GM19043 (cell line): ENCODE data around the gene GNA15.
"Not testable (repeated sequence)": the region's sequence is repeated elsewhere in the genome, so short reads cannot be mapped to it uniquely, and the experiment has no call there.

Experiments
- ATAC-seq: cut with Tn5 transposase; IDR thresholded peaks from one replicate; pipeline ENCODE4 v1.9.1; 2021; ENCODE audit warnings: low read depth; ENCODE audit not compliant: unreplicated experiment

Gene GNA15

DNA sequence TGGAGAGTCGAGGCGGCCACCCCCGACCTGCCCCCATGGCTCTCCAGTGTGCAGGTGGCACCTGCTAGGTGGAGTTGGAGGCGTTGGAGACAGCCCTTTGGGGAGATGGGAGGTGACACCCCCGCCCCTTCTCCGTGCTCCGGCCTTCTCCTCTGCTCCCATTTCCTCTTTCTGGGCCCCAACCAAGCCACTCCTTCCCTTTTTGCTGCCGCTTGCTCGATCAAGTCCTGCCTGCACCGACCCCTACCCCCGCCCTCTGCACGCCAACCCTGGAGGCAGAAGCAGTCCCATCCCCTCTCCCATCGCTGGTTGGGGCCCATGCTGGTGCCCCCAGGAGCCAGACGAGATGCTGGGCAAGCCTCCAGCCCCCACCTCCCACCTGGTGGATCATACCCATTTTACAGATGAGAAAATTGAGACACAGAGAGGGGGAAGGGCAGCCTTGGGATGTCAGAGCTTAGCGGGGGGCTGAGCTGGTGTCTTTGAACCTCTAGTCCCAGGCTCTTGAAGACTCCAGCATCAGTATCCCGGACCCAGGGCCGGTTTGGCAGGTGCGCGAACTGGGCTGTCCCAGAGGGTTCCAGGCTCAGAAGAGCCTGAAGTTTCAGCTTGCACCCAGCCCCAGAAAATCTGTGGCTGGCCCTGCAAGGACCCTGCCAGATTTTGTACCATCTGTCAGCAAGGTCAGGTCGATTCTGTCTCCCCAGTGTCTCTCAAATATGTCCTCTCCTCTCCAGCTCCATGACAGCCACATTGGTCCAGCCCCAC is 10.3 kb downstream of the GNA15 start:
- no peak for ATAC-seq

DNA sequence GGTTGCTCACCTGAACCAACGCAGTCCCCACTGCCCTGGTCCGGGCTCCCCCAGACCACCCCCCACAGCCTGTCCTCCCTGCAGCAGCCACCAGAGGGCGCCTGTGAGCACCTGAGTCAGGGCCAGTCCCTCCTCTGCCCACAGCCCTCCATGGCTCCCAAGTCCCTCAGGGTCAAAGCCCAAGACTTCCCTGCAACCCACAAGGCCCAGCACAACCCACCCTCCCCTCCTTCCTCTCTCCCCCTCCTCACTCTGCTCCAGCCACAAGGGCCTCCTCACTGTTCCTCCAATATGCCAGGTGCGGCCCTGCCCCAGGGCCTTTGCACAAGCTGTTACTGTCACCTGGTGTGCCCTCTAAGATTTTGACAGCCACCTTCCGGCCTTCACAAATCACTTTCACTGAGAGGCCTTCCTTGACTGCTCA is 10.9 kb downstream of the GNA15 start:
- no peak for ATAC-seq

DNA sequence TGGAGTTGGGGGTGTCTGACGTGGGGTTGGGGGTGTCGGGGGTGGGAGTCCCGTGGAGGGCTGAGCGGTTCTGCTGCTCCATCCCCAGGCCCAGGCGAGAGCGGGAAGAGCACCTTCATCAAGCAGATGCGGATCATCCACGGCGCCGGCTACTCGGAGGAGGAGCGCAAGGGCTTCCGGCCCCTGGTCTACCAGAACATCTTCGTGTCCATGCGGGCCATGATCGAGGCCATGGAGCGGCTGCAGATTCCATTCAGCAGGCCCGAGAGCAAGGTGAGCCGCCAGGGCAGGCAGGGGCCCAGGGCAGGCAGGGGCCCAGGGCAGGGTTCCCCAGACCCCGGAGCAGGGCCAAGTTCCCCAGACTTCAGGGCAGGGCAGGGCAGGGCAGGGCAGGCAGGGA is 12.7 kb downstream of the GNA15 start:
- ATAC-seq, result no peak

DNA sequence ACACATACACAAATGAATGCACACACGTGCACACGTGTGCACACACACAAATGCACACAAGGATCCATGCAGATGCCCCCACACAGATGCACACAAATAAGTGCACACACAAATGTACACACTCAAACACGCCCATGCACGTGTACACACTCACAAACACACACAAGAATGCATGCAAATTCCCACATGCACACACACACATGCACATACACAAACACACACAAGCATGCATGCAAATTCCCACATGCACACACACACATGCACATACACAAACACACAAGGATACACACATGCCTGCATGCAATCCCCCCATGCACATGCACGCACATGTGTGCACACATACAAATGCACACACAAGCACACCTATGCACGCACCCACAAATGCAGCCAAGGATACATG is 13.3 kb downstream of the GNA15 start:
- no peak for ATAC-seq

DNA sequence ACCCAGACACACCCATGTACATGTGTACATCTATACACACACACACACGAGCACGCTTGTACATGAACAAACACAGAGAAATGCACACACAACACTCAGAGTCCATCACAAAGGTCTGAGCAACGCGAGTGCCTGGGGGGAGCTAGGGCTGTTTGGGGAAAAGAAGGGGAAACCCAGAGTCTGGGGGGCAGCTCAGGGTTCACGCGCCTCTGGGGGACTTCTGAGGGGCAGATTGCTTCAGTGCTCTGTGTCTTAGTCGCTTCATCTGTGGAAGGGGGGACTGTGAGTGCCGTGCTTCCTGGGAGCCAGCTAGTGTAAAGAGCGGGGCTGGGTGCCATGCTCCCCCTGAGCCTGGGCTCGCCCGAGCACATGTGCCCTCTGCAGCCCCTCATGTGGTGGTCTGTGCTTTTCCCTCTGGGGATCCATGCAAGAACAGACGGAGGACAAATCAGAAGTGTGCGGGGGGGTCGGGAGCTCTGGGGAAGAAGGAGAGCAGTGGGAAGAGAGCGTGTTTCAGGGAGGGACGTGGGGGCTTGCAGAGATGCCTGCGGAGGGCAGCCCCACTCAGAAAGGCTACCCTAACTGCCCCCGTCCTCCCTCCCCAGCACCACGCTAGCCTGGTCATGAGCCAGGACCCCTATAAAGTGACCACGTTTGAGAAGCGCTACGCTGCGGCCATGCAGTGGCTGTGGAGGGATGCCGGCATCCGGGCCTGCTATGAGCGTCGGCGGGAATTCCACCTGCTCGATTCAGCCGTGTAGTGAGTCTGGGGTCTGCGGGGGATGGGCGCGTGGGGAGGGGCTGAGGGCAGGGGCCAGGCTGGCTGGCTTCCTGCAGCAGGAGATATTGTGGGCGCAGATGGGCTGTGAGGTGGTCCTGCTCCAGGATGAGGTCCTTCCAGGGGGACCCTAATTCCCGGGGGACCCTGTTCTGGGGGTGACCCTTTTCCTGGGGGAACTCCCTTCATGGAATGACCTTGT is 14.0 kb downstream of the GNA15 start:
- ATAC-seq, result no peak

DNA sequence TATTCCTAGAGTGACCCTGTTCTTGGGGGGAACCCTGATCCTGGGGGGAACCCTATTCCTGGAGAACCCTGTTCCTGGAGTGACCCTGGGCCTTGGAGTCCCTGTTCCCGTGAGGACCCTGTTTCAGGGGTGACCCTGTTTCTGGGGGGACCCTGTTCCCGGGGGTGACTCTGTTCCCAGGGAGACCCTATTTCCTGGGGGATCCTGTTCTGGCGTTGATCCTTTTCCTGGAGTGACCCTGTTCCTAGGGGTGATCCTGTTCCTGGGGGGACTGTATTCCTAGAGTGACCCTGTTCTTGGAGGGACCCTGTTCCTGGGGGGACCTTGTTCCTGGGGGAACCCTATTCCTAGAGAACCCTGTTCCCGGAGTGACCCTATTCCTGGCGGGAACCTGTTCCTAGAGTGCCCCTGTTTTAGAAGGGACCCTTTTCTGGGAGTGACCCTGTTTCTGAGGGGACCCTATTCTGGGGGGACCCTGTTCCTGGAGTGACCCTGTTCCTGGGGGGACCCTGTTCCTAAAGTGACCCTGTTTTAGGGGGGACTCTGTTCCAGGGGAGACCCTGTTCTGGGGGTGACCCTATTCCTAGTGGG is 15.0 kb downstream of the GNA15 start:
- no peak for ATAC-seq

DNA sequence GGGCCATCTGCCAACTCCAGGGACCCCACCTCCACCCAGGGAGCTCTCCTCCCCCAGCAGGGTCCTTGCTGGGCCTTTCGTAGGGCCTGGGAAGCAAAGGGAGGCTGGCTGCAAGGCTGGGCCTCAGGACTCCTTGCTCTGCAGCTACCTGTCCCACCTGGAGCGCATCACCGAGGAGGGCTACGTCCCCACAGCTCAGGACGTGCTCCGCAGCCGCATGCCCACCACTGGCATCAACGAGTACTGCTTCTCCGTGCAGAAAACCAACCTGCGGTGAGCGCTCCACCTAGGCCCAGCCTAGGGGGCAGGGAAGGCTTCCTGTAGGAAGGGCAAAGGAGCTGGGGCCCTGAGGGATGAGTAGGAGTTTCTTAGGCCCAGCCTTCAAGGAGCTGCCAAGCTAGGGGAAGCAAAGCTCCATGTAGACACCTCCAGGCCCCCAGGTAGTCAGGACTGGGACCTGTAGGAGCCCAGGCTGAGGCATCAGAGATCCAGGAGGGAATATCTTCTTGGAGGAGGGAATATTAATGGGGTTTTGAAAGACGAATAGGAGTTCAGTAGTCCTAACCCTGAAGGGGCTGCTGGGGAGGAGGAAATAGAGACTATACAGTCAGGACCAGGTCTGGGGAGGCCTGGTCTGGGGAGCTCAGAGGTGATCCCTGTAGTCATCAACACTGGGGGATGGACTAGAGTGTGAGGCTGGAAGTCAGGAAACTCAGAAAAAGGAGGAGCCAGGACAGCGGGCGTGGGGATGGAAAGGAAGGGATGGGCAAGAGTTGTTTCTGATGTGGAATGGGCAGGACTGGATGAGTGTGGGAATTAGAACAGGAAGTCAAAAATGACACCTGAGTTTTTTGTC is 16.0 kb downstream of the GNA15 start:
- ATAC-seq, result no peak

DNA sequence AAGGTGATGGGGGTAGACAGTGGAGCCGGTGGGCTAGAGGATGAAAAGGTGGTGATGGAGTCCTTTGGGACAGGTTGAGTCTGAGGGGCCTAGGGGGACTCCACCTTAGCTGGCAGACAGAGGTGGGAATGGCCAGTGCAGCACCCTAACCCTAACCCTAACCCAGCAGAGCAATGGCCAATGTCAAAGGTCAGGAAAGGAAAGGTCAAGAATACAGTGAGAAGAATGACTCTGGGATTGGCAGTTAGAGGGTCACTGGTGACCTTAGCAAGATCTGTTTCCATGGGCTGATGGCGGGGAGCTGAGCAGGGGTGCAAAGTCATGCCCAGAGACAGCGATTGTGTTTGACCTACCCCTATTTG is 16.6 kb downstream of the GNA15 start:
- no peak for ATAC-seq

DNA sequence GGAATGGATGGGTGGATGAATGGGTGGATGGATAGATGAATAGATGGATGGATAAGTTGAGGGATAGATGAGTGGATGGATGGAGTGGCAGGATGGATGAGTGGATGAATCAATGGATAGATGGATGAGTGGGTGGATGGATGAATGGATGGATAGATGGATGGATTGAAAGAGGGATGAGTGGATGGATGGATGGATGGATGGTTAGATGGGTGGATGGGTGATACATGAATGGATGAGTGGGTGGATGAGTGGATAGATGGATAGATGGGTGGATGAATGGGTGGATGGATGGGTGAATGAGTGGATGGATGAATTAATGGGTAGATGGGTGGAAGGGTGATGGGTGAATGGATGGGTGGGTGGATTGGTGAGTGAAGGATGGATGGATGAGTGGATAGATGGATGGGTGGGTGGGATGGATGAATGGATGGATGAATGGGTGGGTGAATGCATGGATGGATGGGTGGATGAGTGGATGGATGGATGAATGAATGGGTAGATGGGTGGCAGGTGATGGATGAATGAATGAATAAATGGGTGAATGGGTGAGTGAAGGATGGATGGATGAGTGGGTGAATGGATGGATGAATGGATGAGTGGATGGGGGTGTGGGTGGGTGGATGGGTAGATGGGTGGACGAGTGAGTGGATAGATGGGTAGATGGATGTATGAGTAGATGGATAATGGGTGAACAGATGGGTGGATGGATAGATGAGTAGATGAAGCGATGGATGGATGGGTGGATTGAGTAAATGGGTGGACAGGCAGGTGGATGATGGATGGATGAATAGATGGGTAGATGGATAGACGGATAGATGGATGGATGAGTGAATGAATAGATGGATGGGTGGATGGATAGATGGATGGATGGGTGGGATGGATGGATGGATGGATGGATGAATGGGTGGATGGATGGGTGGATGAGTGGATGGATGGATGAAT is 17.7 kb downstream of the GNA15 start:
- ATAC-seq, result no peak

DNA sequence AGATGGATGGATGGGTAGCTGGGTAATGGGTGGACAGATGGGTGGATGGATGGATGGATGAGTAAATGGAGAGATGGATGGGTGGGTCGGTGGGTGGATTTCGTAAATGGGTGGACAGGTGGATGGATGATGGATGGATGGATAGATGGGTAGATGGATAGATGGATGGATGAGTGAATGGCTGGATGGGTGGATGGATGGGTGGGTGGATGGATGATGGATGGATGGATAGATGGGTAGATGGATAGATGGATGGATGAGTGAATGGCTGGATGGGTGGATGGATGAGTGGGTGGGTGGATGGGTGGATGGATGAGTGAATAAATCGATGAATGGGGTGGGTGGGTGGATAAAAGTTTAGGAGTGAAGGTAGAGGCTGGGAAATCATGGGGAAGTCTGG is 18.6 kb downstream of the GNA15 start:
- not testable (repeated sequence) for ATAC-seq

DNA sequence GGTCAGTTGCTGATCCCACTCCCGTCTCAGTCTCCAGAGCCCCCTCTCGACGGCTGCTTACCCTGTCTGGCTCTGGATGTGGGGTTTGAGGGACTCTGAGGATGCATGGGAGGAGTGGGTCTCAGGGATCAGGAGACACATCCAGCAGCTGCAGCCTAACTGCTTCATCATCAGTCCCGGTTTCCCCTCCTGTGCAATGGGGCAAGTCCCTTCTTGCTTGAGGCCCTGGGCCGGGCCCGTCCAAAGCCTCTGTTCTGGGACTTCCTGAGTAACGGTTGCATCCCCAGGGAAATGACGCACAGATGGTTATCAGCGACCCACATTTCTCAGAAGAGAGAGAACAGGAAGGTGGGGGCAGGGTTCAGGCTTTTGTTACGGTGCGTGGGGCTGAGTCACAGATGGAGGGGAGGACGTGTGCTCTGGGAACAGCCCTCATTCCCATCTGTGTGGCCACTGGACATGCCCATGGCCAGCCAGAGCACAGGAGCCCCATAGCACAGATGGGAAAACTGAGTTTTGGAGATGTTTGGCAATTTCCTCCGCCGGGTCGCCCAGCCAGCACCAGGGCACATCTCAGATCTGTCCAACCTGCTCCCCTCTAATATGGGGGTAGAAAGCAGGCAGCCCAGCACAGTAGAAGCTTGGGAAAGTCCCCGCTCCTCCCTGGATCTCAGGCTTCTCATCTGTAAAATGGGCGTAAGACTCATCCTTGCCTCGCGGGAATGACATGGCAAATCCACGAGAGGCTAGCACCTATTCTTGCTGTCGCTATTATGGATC is 19.3 kb downstream of the GNA15 start:
- ATAC-seq, result no peak

DNA sequence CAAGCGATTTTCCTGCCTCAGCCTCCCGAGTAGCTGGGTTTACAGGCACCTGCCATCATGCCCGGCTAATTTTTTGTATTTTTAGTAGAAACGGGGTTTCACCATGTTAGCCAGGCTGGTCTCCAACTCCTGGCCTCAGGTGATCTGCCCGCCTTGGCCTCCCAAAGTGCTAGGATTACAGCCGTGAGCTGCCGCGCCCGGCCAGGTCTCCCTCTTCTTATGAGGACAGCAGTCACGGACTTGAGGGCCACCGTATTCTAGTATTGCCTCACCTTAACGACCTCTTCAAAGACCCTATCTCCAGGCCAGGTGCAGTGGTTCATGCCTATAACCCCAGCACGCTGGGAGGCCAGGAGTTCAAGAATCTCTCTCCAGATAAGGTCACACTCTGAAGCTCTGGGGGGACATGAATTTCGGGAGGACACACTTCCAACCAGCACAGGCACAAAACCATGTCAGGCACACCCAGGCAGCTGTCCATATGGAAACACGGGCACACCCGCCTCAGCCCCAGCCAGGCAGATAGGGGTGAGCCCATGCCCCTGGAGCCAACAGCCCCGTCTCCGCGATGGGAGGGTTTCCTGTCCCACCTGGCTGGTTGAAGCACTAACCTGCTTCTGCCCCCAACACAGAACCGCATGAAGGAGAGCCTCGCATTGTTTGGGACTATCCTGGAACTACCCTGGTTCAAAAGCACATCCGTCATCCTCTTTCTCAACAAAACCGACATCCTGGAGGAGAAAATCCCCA is 21.4 kb downstream of the GNA15 start:
- ATAC-seq, result no peak

DNA sequence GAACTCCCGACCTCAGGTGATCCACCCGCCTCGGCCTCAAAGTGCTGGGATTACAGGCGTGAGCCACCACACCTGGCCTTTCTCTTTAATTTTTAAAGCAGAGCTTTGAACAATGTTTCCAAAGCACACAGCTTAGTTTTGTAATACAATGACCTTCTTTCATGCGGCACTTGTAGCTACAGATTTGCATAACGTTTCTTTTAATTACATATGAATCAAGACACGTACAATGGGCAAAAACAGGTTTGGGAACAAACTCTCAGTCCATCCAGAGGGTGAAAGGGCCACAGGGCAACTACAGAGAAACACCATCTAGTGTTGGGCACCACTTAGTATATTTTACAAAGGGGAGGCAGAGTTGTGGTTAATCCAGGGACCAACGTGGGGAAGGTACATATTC is 23.7 kb downstream of the GNA15 start:
- ATAC-seq, result no peak

DNA sequence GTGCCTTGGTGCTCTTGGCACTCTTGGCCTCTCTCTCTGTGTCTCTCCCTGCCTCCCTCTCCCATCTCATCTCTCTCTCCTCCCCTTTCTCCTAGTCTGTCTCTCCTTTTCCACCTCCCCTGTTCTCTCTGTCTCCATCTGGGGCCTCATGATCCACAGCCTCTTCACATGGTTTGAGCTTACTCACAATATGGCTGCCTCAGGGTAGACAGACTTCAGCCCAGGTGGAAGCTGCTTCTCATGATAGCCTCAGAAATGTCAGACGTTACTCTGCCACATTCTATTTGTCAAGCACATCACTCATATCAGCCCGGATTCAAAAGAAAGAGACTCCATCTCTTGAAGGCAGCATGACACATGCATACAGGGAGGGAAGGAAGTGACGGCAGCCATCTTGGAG is 24.4 kb downstream of the GNA15 start:
- no peak for ATAC-seq

DNA sequence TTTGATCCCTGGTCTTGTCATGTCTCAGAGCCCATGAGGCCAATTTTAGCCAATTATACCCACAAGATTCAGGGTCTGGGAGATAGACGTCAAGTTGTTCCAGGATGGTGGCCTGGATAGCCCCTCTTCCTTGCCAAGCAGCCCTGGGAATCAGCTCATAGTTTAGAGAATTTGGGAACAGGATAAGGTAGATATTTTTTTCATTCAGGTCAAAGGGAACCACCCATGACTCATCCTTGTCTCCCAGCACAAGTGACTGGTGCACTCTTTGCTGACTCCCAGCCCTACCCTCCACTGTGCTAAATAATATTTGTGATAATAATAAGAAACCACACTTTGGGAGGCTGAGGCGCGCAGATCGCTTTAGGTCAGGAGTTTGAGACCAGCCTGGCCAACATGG is 25.6 kb downstream of the GNA15 start:
- no peak for ATAC-seq

DNA sequence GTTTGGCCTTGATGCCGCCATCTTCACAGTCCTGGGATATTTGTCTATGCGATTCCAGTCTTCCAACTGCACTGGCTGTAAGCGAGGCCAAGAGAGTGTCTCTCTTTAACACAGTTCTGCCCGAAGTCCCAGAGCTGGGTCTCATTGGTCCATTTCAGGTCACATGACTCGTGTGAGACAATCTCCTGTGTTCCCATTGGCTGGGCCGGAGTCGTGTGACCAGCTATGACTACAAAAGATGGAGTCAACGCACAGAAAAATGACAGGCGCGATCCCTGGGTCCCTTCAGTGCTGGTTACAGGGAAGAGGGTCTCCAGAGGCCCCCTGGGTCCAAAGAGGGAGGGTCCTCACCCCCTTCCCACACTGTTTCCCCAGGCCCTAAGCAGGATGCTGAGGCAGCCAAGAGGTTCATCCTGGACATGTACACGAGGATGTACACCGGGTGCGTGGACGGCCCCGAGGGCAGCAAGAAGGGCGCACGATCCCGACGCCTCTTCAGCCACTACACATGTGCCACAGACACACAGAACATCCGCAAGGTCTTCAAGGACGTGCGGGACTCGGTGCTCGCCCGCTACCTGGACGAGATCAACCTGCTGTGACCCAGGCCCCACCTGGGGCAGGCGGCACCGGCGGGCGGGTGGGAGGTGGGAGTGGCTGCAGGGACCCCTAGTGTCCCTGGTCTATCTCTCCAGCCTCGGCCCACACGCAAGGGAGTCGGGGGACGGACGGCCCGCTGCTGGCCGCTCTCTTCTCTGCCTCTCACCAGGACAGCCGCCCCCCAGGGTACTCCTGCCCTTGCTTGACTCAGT is 26.8 kb downstream of the GNA15 start:
- ATAC-seq, result no peak

DNA sequence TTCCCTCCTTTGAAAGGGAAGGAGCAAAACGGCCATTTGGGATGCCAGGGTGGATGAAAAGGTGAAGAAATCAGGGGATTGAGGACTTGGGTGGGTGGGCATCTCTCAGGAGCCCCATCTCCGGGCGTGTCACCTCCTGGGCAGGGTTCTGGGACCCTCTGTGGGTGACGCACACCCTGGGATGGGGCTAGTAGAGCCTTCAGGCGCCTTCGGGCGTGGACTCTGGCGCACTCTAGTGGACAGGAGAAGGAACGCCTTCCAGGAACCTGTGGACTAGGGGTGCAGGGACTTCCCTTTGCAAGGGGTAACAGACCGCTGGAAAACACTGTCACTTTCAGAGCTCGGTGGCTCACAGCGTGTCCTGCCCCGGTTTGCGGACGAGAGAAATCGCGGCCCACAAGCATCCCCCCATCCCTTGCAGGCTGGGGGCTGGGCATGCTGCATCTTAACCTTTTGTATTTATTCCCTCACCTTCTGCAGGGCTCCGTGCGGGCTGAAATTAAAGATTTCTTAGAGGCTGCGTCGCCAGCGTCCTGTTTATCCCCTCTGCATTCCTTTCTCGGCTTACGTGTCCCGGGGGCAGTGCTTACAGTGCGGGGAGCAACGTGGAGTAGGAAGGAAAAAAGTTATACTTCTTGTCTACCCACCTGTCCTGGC is 27.5 kb downstream of the GNA15 start:
- ATAC-seq, result no peak
